HG03520 (cell line): ENCODE data around the gene KRTAP10-11.
"Not testable (repeated sequence)": the region's sequence is repeated elsewhere in the genome, so short reads cannot be mapped to it uniquely, and the experiment has no call there.

Experiments used
- ATAC-seq: cut with Tn5 transposase; IDR thresholded peaks from one replicate; pipeline ENCODE4 v1.9.1; 2021; ENCODE audit warnings: mild to moderate bottlenecking, moderate library complexity; ENCODE audit not compliant: unreplicated experiment

The KRTAP10-11 gene

GRCh38 chr21:44646366-44647221 is at the start of gene KRTAP10-11:
Gene KRTAP10-11 (plus strand): TSS chr21:44646414. CDS start chr21:44646459, 45 bp downstream.
- ATAC-seq, result not testable (repeated sequence)

DNA sequence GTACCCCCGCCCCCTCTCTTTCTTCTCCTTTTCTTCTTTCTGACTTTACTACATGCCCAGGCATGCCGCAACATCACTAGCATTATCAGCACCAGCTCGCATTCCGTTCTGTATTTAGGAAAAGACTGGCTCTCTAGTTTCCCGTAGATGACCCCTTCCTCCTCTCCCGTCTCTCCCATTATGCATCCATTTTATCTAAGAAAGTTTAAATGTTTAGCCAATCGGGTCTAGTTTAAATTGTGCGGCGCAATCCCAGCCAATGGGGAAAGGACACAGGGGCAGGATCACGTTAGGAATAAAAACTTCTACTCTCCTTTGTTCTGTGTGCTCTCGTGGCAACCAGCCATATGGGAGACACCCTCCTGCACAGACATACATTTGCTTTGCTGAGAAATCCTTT is 48.2 kb upstream of the KRTAP10-11 start:
- ATAC-seq, result no peak

GRCh38 chr21:44599264-44600029 is 46.8 kb upstream of the KRTAP10-11 start:
- ATAC-seq, result no peak

DNA sequence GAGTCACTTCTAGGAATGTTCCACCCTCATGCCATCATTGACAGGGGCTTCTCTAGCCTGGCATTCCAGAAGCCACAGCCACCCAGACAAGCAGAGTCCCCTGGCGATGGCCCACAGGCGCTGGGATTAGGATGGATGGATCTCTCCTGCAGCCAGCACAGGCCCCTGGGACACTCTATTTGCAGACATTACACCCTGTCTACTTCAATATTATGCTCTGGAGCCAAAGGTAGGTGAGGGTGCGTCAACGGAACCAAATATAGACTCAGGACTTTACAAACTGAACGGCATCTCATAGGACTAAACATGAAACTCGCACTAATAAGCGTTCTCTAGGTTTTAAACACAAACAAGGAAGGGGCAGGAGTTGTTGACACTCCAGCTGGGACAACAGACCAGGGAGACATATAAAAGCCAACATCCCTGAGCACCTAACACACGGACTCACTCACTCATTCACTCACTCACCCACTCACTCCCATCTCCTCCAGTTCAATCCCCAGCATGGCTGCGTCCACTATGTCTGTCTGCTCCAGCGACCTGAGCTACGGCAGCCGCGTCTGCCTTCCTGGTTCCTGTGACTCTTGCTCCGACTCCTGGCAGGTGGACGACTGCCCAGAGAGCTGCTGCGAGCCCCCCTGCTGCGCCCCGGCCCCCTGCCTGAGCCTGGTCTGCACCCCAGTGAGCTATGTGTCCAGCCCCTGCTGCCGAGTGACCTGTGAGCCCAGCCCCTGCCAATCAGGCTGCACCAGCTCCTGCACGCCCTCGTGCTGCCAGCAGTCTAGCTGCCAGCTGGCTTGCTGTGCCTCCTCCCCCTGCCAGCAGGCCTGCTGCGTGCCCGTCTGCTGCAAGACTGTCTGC is 45.9 kb upstream of the KRTAP10-11 start, which contains the start of gene KRTAP10-7:
Gene KRTAP10-7, plus strand, starts transcription at position 480 of the 861 bp plus-strand sequence. Its CDS starts 25 bp downstream, at position 505.
- ATAC-seq, result not testable (repeated sequence)

- not testable (repeated sequence) for ATAC-seq
Observed at GRCh38 chr21:44601091-44601490, 45.1 kb upstream of the KRTAP10-11 start.

GRCh38 chr21:44601596-44602462 is 44.4 kb upstream of the KRTAP10-11 start:
- ATAC-seq, result no peak

DNA sequence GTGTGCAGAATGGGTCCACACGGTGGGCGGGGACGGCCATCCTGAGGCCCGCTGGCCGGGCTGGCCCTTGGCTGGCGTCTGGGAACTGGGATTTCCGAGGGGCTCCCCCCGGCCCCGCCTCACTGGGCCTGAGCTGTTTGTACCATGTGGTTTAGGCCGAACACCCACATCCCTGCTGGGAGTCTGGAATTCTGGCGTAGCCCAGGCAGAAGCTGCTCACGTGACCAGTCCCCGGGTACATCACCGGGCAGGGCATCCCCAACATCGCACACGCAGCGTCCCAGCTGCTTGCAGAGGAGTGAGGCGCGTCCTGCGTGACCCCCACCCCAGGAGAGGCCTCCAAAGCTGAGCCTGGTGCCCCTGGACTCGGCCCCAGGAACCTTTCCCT is 43.8 kb upstream of the KRTAP10-11 start:
- ATAC-seq, result no peak

DNA sequence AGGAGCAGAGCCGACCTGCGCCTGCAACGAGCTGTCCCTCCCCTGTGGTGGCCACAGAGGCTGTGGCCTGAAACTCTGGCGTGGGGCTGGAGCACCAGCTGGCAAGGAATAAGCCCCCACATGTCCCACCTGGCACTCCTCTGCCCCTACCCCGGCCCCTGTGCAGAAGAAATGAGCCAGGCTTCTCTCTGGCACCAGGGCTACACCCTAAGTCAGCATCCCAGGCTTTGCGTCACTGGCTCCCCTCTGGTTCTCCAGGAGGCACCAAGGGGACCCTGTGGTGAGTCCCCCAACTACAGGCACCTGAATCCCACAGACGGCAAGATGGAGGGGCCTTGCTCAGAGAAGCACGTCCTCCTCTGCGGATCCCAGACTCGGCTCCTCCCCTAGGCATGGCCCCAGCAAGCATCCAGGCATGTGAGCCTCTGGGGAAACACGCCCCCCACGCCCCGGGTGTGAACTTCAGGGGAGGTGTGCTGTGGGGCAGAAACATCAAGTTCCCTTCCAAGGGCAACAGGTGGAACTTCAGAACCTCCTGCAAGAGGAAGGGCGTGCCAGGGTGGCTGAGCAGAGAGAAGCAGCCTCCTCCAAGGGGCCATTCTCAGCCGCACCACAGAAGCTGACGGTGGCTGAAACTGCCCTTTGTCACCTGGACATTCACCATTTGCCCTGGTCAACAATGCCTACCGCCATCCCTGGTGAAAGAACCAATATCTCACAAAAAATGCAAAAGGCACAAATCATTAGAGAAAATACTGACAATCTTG is 42.9 kb upstream of the KRTAP10-11 start:
- no peak for ATAC-seq

DNA sequence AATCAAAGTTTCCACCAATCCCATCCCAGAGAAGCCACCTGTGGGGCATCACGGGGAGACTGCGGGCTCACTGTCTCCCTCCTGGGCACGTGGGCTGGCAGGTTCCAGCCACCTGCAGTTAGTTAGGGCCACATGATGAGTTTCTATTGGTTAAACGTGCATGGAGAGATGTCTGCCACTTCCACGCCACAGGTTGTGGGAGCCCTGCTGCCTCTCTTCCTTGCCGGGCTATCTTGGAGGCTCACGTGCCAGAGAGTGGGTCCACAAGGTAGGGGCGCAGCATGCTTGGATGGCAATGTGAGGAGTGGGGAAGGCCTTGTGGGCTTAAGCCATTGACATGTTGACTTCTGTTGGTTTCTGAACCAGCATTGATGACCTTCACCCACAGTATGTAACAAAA is 42.3 kb upstream of the KRTAP10-11 start:
- no peak for ATAC-seq

DNA sequence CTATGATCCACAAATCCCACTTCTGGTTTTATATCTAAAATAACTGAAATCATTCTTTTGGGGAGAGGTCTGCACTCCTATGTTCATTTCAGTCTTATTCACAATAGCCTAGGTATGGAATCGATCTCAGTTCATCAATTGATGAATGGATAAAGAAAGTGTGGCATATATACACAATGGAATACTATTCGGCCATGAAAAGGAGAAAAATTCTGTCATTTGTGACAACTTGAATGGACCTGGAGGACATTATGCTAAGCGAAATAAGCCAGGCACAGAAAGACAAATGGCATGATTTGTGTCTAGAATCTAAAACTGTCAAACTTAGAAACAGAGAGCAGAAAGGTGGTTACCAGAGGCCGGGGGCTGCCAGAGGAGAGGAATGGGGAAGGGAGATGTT is 39.7 kb upstream of the KRTAP10-11 start:
- ATAC-seq, result no peak

GRCh38 chr21:44609193-44609592 is 37.0 kb upstream of the KRTAP10-11 start:
- ATAC-seq, result no peak

DNA sequence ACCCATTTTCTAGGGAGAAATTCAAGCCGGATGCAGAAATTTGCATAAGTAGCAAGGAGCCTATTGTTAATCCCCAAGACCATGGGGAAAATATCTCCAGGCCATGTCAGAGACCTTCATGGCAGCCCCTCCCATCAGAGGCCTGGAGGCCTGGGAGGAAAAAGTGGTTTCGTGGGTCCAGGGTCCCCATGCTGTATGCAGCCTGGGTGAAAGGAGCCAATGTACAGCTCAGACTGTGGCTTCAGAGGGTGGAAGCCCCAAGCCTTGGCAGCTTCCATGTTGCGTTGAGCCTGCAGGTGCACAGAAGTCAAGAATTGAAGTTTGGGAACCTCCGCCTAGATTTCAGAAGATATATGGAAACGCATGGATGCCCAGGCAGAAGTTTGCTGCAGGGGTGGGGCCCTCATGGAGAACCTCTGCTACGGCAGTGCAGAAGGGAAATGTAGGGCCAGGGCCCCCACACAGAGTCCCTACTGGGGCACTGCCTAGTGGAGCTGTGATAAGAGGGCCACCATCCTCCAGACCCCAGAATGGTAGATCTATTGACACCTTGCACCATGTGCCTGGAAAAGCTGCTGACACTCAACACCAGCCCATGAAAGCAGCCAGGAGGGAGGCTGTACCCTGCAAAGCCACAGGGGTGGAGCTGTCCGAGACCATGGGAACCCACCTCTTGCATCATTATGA is 35.9 kb upstream of the KRTAP10-11 start:
- ATAC-seq, result not testable (repeated sequence)

- no peak for ATAC-seq
Observed at GRCh38 chr21:44611551-44611950, 34.7 kb upstream of the KRTAP10-11 start.

DNA sequence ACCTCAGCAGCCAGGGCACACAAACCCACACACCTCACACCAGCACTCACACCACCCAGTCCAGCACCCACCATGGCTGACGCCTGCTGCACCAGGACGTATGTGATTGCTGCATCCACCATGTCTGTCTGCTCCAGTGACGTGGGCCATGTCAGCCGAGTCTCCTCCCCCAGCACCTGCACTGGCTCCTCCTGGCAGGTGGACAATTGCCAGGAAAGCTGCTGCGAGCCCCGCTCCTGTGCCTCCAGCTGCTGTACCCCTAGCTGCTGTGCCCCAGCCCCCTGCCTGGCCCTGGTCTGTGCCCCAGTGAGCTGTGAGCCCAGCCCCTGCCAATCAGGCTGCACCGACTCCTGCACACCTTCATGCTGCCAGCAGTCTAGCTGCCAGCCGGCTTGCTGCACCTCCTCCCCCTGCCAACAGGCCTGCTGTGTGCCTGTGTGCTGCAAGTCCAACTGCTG is 34.2 kb upstream of the KRTAP10-11 start, which contains the start of gene KRTAP10-8:
Gene KRTAP10-8, plus strand, starts transcription at position 51 of the 458 bp plus-strand sequence. Its CDS starts 22 bp downstream, at position 73.
- ATAC-seq, result no peak

DNA sequence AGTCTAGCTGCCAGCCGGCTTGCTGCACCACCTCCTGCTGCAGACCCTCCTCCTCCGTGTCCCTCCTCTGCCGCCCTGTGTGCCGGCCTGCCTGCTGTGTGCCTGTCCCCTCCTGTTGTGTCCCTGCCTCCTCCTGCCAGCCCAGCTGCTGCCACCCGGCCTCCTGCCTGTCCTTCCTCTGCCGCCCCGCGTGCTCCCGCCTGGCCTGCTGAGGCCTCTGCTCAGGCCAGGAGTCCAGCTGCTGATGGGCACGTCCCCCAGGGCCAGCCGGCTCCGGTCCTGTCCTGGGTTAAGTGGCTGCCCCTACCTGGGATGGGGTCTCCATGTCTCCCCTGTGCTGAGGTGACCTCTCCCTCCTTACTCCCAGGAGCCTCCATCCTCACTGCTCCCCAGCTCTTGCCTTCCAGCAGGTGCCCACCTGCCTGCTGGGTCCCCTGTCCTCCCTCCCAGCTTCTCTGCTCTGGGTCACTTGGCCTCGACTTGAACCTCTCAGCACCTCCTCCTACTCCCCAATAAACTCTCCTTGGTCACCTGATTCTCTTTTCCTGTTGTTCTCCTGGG is 33.5 kb upstream of the KRTAP10-11 start:
- ATAC-seq, result no peak

- no peak for ATAC-seq
Observed at GRCh38 chr21:44613386-44614155, 32.6 kb upstream of the KRTAP10-11 start.

DNA sequence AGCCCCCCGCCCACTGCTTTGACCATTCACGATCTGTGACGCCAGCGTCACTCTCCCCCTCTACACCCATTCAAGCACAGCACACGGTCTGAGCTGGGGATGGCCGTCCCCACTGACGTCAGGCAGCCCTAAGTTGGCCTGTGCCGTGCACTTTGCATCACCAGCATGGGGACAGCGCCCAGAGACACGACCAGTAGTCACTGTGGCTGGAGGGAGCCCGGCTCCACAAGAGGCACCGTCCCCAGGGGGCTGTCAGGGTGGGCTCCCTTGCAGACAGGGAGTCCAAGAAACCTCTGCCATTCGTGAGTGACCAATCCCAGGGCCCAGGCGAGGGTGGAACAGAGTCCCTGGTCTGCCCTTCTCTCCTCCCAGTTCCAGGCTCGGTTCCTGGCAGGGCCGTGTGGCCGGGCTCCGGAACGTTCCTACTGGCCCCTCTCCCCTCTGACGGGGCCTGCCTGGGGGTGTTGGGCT is 32.0 kb upstream of the KRTAP10-11 start:
- ATAC-seq, result no peak
